Hematopoietic multipotent progenitor cell treated with erythropoietin and hydrocortisone succinate and interleukin-3 and kit ligand, for 17 days (in vitro differentiated cells): Measurements from ENCODE around the gene TTLL11.

Experiments used
- DNase-seq: peaks from one replicate; pipeline ENCODE4 v3.0.0-alpha.2; 2015; ENCODE audit warnings: low spot score

TTLL11 gene

DNA sequence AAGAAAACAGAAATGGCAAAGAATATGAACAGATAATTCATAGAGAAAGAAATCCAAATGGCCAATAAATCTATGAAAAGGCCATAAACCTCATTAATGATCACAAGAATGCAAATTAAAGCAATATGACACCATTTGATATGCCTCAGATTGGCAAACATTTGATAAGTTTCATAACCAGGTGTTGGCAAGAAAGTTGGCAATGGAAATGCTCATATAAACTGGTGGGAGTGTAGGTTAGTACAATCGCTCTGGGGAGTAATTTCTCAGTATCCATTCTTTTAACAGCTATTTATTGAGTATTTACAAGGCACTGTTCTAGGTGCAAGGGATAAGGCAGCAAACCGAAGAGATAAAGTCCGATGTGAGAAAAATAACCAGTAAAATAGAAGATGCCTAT is 154.5 kb downstream of the TTLL11 start:
- no peak for DNase-seq

DNA sequence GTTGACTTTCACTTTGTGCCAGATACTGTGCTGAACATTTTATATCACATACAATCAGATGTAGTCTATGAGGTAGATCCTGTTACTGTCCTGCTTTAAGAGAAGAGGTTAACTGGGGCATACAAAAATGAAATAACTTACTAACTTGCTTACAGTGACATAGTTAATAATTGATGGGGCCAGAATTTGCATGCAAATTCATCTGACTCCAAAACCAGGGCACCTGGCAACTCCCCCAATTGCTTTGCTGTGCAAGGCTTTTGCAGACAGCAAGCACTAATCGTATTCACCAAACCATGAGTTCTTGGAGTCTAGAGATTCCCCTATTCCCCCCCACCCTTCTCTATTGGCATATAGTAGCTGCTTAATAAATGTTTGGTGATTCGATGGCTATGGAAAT is 155.9 kb downstream of the TTLL11 start:
- DNase-seq, result no peak

- DNase-seq, result no peak
Observed at GRCh38 chr9:121935739-121936138, 157.4 kb downstream of the TTLL11 start.

GRCh38 chr9:121930956-121931355 is 162.2 kb downstream of the TTLL11 start:
- no peak for DNase-seq

DNA sequence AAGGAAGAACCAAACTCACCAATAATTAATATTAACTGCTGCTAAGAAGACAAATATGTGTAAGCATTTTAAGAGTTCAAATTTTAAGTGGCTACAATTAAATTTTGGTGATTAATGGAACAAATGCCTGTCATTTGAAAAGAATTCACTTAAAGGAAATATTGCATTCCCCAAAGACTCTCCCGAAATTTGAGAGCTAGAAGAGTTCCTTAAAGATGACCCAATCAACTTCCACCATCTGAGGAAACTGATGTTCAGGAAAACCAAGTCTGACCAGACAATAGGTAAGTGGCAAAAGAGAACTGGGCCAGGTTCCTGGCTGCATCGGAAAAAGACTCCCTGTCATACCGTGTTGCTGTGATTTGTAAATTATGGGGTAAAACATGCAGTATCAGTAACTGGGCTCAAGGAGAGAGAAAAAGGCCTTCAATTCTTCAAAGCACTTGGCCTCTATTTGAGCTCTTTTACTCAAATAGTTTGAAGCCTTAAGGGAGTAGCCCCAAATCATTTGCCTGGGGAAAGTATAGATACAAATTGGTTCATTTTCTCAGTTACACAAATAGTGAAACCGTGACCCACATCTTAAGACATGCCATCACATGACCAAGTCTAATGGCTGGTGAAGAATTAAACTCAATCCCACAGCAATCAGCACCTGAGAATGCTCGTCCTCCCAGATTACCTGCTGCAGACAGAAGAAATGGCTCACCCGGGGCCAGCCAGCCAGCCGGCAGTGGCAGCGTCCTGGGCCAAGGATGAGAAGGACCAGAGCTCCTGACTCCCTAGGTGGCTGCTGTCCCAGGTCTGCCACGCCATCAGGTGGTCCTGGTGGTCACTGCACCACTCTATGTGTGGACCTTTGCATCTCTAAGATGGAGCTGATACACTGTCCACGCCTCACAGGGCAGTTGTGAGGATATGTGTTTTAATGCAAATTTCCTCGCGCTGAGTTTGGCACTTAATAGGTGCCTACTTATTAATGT is 162.9 kb downstream of the TTLL11 start:
- no peak for DNase-seq

- DNase-seq, result no peak
Observed at GRCh38 chr9:121927636-121928035, 165.5 kb downstream of the TTLL11 start.

DNA sequence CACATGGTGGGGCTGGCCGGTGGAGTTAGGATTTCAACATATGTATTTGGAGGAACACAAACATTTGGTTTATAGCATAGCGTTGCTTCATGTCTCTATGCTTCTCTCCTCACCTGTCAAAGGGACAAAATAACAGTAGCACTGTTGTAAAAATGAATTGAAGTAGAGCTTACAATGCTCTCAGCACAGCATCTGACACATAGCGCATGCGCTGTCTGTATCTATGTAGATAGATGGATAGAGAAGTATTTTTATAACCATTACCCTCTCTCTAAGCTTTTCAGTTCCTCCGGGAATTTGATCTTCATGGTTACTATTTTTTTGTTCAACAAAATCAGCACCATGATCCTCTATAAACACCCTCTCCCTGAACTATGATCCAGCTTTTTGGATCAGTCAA is 166.0 kb downstream of the TTLL11 start:
- no peak for DNase-seq

GRCh38 chr9:121926351-121926801 is 166.7 kb downstream of the TTLL11 start:
- no peak for DNase-seq

DNA sequence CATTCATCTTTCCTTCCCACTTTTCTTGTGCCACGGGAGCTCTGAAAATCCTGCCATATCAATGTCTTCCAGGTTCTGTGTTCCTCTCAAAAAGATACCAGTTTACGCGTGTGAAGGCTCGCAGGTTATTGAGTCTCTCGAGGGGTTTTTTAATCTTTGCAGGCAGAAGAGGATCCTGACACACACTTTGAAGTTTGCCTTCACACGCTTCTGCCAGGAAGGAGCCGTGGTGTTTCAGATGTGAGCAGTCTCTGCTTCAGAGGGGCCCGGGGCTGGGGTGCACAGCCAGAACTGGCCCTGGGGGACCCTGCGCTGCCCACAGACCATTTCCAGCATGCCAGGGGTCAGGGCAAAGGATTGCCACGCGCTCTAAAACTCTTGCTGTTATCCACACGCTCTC is 167.2 kb downstream of the TTLL11 start:
- no peak for DNase-seq

- DNase-seq, result no peak
Observed at GRCh38 chr9:121924700-121925099, 168.4 kb downstream of the TTLL11 start.

DNA sequence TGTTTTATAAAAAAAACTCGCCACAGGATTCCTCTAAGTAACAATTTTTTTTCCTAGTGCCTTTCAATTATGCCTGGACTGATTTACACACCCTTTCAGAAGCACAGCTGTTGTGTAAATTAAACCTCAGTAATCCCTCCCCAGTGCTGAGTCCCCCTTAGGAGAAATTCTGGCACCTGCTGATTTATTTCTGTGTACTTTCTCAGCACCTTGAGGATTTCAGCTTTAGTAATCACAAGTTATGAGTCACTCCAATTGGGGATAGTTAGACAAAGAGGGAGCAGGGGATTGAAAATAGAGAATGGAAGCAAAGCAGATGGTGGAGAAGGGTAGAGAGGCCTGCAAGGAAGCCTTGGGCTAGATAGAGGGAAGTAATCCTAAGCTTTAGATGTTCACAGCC is 171.7 kb downstream of the TTLL11 start:
- no peak for DNase-seq

DNA sequence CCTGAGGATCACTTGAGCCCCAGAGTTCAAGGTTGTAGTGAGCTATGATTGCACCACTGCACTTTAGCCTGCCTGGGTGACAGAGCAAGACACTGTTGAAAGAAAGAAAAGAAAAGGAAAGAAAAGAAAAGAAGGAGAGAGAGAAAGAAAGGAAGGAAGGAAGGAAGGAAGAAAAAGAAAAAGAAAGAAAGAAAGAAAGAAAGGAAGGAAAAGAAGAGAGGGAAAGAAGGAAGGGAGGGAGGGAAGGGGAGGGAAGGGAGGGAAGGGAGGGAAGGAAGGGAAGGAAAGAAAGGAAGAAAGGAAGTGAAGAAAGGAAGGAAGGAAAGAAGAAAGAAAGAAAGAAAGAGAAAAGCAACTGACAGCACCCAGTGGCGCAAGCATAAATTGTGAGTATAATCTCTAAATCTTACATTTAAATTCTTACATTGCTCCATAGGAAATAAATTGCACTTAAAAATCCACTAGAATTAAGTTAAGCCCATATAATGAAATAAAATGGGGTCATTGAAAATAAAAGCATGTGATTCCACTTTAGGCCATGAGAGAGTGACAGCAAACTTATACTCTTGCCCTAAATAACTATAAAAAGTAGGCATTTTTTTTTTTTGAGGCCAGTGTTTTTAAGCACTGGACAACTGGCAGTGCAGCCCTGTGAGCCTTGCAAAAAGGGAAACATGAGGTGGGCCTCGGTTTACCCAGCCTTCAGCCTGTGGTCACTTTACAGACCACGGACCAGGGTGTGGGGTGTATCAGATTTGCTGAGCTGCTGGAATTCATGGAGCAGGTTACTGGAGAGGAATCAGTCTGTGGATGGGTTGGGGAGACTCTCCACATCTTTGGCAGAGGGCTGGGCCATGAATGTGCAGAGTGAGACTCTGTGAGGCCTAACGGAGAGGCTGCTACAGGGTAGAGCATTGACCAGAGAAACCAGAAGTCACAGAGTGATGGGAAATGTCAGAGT is 175.5 kb downstream of the TTLL11 start:
- DNase-seq, result no peak

- no peak for DNase-seq
Observed at GRCh38 chr9:121915304-121915625, 177.8 kb downstream of the TTLL11 start.

- no peak for DNase-seq
Observed at GRCh38 chr9:121914604-121915303, 178.4 kb downstream of the TTLL11 start.

DNA sequence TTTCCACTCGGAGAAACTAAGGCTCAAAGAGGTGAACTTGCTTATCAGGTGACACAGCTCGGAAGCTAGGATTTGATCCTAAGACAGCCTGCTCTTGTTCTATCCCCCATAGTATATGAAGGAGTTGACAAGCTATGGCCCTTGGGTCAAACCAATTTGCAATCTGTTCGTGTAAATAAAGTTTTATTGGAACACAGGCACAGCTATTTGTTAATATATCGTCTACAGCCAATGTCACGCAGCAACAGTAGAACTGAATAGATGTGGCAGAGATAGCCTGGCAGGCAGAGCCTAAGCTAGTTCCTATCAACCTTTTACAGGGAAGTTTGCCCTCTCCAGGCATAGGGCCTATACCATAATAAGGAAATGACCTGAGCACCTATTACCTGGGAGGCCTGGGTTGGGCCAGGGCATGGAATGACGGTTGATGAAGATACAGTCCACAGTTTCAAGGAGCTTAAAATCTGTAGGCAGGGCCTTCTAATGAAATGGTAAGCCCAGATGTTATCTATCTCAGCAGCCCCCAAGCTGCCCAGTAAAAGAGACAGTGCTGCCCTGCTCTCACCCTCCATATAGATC is 179.0 kb downstream of the TTLL11 start:
- DNase-seq, result no peak

DNA sequence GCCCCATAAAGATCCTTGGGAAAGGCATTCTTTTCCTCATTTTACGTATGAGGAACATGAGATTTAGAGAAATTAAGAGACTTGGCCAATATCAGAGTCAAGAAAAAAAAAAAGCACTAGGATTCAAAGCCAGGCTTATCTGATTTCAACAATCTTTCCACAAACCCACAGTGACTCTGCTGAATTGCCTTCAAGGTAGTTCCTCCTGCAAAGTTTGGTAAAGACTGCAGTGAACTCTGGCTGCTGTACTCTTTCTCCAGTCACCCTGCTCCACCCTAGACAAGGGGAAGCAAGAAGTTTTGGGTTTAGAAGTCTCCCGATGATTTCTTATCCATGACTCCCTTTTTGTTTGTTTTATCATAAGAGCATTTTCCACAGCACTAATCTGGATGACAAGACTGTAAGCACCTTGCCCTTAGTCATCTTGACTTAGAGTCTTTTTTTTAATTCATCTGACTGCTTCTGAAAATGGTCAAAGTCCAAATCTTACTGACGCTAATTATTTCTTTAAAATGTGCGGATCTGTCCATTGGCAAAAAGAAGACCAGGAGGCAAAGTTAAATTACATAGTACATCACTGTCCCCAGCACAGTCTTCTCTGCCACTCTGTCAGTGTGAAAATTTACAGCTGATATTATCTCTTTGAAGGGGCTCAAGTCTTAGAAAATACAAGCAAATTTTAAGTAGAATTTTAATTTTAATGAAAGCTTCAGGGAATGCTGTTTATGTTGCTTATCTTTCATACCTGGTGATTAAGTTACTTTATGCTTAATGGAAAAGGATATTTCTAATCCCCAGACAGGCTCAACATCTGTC is 180.1 kb downstream of the TTLL11 start:
- no peak for DNase-seq

DNA sequence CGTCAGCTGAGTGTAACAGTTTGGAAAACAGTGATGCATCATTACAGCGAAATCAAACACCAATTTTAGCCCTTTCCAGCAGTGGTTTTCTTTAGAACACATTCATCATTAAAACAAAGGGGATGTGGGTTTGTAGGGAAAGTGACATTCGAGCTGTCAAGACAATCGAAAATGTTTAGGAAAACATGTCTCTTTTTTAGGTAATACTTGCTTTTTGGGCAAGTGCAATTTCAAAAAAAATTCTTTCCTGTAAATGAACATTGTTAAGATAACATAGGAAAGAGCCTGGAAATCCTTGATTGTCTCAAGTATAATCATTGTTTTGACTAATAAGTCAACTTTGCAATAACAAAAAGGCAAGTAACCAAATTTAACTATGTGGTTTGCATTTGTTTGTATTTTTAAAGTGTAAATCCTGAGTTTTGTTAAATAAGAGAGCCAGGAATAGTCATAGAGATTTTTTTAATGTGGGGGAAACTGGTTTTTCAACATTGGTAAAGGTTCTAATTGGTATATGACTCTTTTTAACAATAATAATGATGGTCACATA is 182.5 kb downstream of the TTLL11 start:
- DNase-seq, result no peak

DNA sequence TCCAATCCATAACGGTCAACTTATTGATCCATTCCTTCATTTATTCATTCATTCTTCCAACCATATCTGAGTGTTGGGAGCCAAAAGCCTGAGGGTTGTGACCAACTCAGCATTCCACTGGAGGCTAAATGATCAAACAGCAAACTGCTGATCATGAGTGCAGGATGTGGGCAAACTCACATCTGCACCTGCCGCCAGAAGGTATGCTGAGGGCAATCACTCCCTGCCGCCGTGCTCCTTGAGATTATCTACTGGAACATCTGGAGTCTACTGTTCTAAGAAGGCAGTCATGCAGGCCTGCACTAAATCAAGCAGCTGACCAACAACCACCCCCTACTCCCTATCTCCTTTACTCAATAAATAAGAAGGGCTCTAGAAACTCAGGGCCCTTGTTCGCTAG is 184.0 kb downstream of the TTLL11 start:
- DNase-seq, result no peak

DNA sequence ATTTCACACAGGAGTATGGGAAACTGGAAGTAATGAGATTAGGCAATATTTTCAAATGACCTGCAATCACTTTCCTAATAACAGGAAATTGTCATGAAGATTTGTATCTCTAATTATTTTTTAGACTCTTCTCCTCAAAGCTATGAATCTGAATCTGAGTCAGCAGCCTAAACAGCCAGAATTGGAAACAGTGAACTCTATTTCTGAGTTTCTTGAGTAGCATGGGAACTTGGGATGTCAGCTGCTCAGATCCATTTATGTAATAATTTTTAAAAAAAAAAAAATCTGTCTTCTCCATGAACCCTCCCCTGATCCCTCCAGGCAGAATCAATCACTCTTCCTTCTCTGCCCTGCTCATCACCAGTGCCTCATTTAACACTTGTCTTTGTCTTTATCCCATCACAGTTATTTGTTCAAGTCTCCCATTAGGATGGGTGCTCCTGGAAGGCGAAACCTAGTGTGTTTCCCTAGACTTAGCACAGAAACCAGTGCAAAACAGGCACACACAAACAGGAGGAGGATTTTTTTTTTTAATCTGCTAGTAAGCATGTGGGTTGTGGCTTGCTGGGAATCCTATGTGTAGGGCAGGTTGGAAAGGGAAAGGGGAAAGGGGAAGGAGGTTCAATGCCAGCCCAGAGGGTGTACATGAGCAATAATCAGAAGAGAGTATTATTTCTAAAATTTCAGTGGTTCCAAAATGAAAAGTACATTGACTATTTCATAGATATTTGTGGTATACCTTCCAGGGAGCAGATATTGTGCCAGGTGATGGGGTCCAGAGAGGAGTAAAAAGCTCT is 186.8 kb downstream of the TTLL11 start:
- DNase-seq, result no peak
